Lung (tissue), 12 donors: ENCODE results near the gene RAD52. TPM values are rescaled to one million over a fixed set of nuclear protein-coding genes. Genes with fewer than 3 reads are reported as not detected.
A peak's percentile ranks its signal among the peaks of the same experiment; 100 is the strongest.

Source experiments
- ATAC-seq: fragments of 200-7000 bp; cut with Tn5 transposase; one replicate; pipeline ENCODE4 v1.9.1; 2020; ENCODE audit warnings: moderate number of reproducible peaks; ENCODE audit not compliant: insufficient read depth, low FRiP score
- DNase-seq, 3 donors: peaks; one replicate each; pipeline ENCODE4 v3.0.0-alpha.2; 2013 to 2017
- H3K27ac ChIP-seq, 2 donors: one replicate each; pipeline ENCODE4 v1.5.1; 2013; ENCODE audit warnings: mild to moderate bottlenecking in 2 of 2, moderate library complexity in 2 of 2, control low read depth in 1 of 2, inconsistent platforms in 1 of 2, low read depth in 1 of 2, low read length in 1 of 2
- H3K27me3 ChIP-seq, 3 donors: one replicate each; pipeline ENCODE4 v1.5.1; 2013; ENCODE audit warnings: low read length in 2 of 3; ENCODE audit not compliant: control insufficient read depth in 3 of 3, insufficient read depth in 3 of 3
- H3K36me3 ChIP-seq, 4 donors: one replicate each; pipeline ENCODE4 v1.5.1; 2013; ENCODE audit warnings: low read length in 4 of 4, mild to moderate bottlenecking in 1 of 4, moderate library complexity in 1 of 4; ENCODE audit not compliant: control insufficient read depth in 4 of 4, insufficient read depth in 4 of 4
- H3K4me1 ChIP-seq, 5 donors: one replicate each; pipeline ENCODE4 v1.5.1; 2013; ENCODE audit warnings: low read length in 5 of 5, mild to moderate bottlenecking in 2 of 5, moderate library complexity in 1 of 5; ENCODE audit not compliant: control insufficient read depth in 5 of 5, insufficient read depth in 5 of 5
- H3K4me3 ChIP-seq: one replicate; pipeline ENCODE4 v1.5.1; 2013; ENCODE audit warnings: mild to moderate bottlenecking, control low read depth, moderate library complexity
- H3K9ac ChIP-seq, 2 donors: one replicate each; pipeline ENCODE4 v1.5.1; 2013; ENCODE audit warnings: low read length in 2 of 2, control low read depth in 1 of 2; ENCODE audit not compliant: insufficient read depth in 1 of 2
- H3K9me3 ChIP-seq, 4 donors: one replicate each; pipeline ENCODE4 v1.5.1; 2013; ENCODE audit warnings: low read length in 3 of 4, mild to moderate bottlenecking in 1 of 4, moderate library complexity in 1 of 4; ENCODE audit not compliant: control insufficient read depth in 4 of 4, insufficient read depth in 3 of 4
- CTCF ChIP-seq: IDR thresholded peaks from 2 replicates; pipeline ENCODE4 v1.5.1; 2012; ENCODE audit warnings: mild to moderate bottlenecking; ENCODE audit errors: control extremely low read depth, extremely low read depth
- WGBS, 2 donors: extraction: QIAGEN DNeasy Blood & Tissue Kit; methylation state at CpG; one replicate each; pipeline ENCODE4 v1.1.7; 2013; 5-methylcytosine and 5-hydroxymethylcytosine counted together
- polyA plus RNA-seq, 2 donors: library from polyadenylated mRNA; stranded (reverse); fragments of 200-250 nt; gene quantifications; one replicate each; pipeline ENCODE4 v1.2.1, GENCODE V29; 2013
- total RNA-seq, 2 donors: library from RNA; depleted of rRNA in 1 of 2; stranded (reverse); fragments of >200 nt in 1 of 2; gene quantifications; one replicate each; pipeline ENCODE4 v1.2.1, GENCODE V29; 2014 to 2021
- donor health status: control.
- donor health status: control.
- donor health status: Bipolar disorder and iron deficiency.
- donor health status: healthy.
- donor health status: DM: yes; HTN: yes; CAD: no.

RAD52 gene
- total and polyA plus RNA-seq, 4 donors: 4.3 to 36.8 (median 8.0) TPM

- ATAC-seq (peak; percentile 96), DNase-seq (peak; percentile 93 to 94 (median 93))
- no peak for TF ChIP-seq CTCF
- peak within 1 kb of the TSS; percentile 91 to 92 for H3K9ac ChIP-seq
- peak within 1 kb of the TSS; percentile 99 for H3K27ac ChIP-seq
- H3K36me3 ChIP-seq: no peaks in the 10 kb centered on the region
- H3K4me1 ChIP-seq: peaks cover 3 to 39% (median 23%) of the 10 kb centered on the region in 5 donors
- peak within 1 kb of the TSS; percentile 70 for H3K4me3 ChIP-seq
- H3K27me3 ChIP-seq: no peaks in the 10 kb centered on the region
- 0% methylated on average over 37 to 87 of the region's 87 CpGs for WGBS, 2 donors
- H3K9me3 ChIP-seq: no peaks in the 10 kb centered on the region
These were observed 41.3 kb upstream of the RAD52 start, which contains the start of gene ERC1 for GRCh38 chr12:990661-991349. Gene ERC1 (plus strand): TSS chr12:991223. CDS start chr12:1027904, 36,681 bp downstream.

DNA sequence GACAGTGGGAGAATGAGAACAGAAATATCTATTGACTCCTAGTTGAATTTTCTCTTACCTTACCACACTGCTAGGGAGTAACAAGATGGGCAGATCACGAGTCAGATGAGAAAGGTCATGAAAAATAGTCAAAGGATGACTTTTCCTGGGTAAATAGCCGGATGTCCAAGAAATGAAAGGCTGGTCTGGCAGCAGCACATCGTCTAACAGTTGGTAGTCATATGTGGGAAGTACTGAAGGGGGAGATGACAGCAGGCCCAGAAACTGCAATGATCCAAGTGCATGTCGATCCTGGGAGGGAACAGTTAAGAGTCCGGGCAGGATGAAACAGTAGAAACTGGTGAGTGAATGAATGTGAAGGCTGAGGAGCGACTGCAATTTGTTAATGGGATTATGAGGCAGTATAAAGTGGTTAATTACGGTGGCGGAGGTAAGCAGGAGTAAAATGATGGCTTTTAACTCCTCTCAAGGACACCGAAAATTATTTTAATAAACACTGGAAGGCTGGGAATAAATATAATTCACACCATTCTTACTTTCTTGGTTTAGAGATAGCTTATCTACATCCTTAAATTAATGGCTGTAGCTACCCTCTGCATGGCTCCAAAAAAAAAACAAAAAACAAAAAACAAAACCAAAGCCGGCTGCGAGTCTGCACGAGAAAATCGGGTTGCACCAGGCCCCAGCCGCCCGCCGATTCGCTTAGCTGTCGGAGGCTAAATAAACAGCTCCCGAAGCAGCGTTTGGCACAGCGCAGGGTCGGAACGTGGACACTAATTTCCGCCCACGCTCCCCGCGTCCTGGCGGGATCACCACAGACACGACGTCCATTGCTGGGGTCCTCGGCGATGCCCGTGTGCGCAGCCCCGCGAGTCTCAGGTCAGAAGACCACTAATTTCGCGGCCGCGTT lies 40.5 kb upstream of the RAD52 start:
- WGBS, 2 donors: 3 to 6% methylated on average over 40 of the region's 40 CpGs
- H3K9me3 ChIP-seq: no peaks in the 10 kb centered on the region
- H3K27me3 ChIP-seq: no peaks in the 10 kb centered on the region
- no peak for TF ChIP-seq CTCF
- no peaks in the 10 kb centered on the region for H3K36me3 ChIP-seq
- DNase-seq: peak; percentile 56 to 78 (median 78)
- H3K4me3 ChIP-seq: peak overlapping the region; percentile 70
- peak; percentile 42 for ATAC-seq
- H3K9ac ChIP-seq: peak overlapping the region; percentile 86 to 91
- H3K27ac ChIP-seq: peak overlapping the region; percentile 99
- peaks cover 3 to 39% (median 23%) of the 10 kb centered on the region in 5 donors for H3K4me1 ChIP-seq

GRCh38 chr12:989051-989450 lies 39.6 kb upstream of the RAD52 start:
- peak overlapping the region in 1 of 2 donors; percentile 99 for H3K27ac ChIP-seq
- ATAC-seq: no peak
- WGBS, 2 donors: 69 to 71% methylated on average over 2 of the region's 2 CpGs

More at GRCh38 chr12:989051-989450, 39.6 kb upstream of the RAD52 start:
- Histone ChIP-seq H3K9ac (peak overlapping the region; percentile 86 to 91), H3K4me3 (no peak overlapping the region), H3K27me3 (no peaks in the 10 kb centered on the region), H3K4me1 (peaks cover 3 to 35% (median 23%) of the 10 kb centered on the region in 5 donors), H3K9me3 (no peaks in the 10 kb centered on the region), H3K36me3 (no peaks in the 10 kb centered on the region)
- no peak for TF ChIP-seq CTCF
- DNase-seq: no peak
